Fibroblast of skin of left biceps (primary cell): ENCODE measurements around the gene RBM10.

Experiments
- DNase-seq, 2 experiments: peaks; one replicate each; pipeline ENCODE4 v3.0.0-alpha.2; 2013; ENCODE audit warnings: low read depth in 2 of 2

The RBM10 gene

DNA sequence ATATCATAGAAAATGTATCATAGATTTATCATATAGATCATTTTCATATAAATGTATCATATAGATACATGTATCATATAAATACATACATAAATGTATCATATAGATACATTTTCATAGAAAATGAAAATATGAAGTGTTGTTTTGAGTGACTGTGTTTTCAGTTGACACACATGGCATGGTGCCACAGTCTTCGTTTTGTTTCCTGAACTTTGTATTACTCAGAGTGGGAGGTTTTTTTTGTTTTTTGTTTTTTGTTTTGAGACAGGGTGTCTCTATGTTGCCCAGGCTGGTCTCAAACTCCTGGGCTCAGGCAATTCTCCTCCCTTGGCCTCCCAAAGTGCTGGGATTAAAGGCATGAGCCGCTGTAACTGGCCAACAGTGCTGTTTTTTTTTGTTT lies 3.9 kb downstream of the RBM10 start:
- DNase-seq, result no peak

GRCh38 chrX:47151435-47151834 lies 6.4 kb downstream of the RBM10 start:
- DNase-seq, result no peak

- no peak for DNase-seq
These were observed 11.8 kb downstream of the RBM10 start for GRCh38 chrX:47156611-47157520.

DNA sequence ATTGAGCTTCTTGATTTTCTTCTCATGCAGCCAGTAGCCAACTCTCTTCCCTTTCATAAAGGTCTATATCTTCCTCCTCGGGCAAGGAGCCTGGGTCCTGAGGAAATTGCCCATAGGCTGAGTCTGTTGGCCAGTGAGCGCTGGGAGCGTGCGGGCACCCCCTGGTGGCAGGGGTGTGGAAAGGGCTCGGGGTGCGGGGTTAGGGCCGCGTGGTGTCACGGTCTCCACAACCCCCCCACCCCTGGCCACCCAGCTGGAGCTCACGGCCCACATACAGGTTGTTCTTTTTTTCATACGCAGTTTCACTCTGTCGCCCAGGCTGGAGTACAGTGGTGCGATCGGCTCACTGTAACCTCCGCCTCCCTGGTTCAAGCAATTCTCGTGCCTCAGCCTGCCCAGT lies 13.1 kb downstream of the RBM10 start:
- DNase-seq, result no peak

DNA sequence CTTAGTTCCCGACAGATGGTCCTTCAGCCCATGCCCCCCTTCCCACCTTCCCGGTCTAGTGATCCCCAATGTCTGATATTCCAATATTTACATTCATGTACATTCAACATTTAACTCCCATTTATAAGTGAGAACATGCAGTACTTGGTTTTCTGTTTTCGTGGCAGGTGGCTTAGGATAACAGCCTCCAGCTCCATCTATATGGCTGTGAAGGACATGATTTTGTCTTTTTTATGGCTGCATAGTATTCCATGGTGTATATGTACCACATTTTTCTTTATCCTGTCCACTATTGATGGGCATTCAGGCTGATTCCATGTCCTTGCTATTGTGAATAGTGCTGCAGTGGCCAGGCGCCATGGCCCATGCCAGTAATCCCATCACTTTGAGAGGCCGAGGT lies 13.8 kb downstream of the RBM10 start:
- DNase-seq, result no peak

- no peak for DNase-seq
These were observed 15.8 kb downstream of the RBM10 start for GRCh38 chrX:47160781-47161180.

DNA sequence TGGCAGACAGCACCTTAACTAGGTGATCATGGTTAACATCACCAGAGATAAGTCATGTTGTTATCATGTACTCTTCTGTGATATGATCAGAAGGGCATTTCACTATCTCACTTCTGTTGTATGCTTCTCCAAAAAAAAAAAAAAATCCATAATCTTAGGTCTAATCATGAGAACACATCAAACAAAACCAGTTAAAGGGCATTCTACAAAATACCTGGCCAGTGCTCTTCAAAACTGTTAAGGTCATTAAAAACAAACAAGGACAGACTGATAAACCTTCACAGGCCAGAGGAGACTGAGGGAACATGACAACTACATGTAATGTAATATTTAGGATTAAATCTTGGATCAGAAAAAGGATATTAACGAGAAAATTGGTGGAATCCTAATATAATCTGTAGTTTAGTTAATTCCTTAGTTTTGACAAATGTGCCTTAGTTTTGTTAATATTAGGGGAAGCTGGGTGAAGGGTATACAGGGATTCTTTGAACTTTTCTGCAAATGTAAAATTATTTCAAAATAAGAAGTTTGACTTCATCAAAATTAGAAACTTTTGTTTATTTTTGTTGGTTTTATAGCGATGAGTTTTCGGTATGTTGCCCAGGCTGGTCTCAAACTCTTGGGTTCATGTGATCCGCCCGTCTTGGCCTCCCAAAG lies 18.0 kb downstream of the RBM10 start:
- DNase-seq, result no peak

GRCh38 chrX:47164420-47164819 lies 19.4 kb downstream of the RBM10 start:
- DNase-seq, result no peak

- no peak for DNase-seq
These were observed 21.1 kb downstream of the RBM10 start for GRCh38 chrX:47166126-47166525.

DNA sequence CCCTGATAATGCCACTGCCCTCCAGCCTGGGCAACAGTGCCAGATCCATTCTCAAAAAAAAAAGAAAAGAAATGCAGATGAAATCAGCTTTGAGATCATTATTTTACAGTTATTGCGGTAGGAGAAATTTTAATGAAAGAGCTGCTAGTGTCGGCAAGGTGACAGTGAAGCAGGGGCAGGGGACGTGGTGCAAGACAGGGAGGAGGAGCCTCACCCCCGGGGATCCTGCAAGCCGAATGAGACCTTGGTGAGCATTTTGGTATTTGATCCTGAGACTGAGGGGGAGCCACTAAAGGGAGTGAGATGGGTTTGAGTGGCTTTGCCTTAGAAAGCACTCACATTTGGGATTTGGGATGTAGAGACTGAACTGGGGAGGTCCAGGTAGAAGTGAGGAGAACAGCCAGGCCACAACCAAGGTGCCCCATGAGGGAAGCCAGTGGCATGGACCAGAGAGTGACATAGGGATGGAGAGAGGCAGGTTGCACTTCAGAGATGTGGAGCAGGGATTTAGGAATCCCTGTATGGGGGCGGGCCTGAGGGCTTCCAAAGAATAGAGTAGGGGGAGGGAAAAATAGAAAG lies 23.6 kb downstream of the RBM10 start:
- no peak for DNase-seq

GRCh38 chrX:47169273-47169672 lies 24.3 kb downstream of the RBM10 start:
- no peak for DNase-seq

DNA sequence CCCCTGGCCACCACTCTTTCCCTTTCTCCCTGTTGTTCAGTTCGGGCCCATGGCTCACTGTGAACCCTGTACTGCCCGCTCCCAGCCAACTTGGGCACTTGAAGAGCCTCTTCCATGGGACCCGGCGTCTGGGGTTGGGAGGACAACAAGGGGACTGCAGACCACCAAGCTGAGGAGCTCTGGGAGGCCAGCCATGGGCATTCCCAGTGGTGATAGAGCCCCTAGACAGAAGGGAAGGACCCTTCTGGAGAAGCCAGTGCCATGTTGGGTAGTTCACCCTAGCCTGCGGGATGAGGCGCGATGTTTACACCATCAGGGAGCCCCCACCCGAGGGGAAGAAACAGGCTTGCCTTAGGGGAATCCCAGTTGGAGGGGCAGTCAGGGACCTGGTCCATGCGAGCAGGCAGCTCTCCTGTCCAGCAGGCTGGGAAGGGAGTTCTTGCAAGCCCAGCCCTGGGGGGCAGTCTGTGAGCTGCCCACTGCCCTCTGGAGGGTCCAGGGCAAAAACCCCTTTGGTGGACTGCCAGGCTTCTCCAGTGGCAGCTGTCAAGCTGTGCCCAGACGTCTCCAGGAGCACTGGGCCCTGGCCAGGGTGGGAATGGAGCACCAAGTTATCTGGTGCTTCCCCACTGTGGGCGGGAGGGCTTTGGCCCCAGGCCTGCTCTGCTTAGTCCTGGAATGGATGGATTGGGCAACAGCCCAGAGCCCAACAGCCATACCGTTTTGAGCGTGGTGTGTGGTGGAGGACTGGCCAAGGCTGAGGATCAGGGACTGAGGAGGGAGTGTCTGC lies 24.9 kb downstream of the RBM10 start:
- no peak for DNase-seq

DNA sequence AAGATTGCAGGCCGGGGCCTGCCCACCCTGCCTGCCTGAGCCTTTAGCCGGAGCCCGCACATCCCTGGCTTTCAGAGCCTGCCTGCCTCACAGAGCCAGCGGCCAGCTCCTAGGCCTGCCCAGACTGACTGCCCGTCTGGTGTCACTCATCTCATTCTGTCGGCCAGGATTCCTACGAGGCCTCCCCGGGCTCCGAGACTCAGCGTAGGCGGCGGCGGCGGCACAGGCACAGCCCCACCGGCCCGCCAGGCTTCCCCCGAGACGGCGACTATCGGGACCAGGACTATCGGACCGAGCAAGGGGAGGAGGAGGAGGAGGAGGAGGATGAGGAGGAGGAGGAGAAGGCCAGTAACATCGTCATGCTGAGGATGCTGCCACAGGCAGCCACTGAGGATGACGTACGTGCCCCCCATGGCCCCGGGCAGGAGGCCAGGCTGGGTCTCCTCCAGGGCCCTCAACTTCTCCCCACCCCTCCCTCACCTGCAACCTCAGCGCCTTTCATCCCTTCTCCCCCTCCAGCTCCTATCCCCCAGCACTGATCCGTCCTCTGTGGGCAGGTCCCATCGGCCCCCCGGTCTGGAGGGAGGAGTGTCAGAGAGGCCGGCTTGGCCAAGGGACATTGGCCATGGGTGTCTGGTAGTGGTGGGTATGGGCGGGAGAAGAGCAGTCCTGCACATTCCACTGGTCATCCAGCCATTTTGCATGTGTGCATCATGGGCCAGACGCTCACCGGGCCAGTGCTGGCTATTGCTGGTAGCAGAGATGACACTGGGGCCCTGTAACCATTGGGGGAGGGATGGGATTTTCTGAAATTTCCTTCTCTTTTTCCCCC lies 26.1 kb downstream of the RBM10 start:
- no peak for DNase-seq

- DNase-seq, result no peak
These were observed 27.0 kb downstream of the RBM10 start for GRCh38 chrX:47171996-47172395.

DNA sequence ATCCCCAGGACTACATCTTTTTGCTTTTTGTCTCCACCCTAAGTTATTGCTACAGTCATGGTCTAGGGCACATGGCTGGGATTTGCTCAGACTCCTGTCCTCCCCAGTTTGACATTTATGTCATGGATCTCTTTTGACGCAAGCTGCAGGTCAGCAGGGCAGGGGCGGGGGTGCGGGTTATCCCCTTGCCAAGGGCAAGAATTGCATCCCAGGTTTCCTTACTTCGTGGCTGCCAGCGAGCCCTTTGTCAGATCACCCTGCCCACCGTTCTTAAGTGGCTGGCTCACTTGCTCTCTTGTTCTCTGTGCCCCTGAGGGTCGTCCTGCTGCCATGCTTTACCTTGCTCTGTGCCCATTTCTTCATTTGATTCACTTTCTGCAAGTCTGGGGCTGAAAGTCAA lies 27.5 kb downstream of the RBM10 start:
- DNase-seq, result no peak

DNA sequence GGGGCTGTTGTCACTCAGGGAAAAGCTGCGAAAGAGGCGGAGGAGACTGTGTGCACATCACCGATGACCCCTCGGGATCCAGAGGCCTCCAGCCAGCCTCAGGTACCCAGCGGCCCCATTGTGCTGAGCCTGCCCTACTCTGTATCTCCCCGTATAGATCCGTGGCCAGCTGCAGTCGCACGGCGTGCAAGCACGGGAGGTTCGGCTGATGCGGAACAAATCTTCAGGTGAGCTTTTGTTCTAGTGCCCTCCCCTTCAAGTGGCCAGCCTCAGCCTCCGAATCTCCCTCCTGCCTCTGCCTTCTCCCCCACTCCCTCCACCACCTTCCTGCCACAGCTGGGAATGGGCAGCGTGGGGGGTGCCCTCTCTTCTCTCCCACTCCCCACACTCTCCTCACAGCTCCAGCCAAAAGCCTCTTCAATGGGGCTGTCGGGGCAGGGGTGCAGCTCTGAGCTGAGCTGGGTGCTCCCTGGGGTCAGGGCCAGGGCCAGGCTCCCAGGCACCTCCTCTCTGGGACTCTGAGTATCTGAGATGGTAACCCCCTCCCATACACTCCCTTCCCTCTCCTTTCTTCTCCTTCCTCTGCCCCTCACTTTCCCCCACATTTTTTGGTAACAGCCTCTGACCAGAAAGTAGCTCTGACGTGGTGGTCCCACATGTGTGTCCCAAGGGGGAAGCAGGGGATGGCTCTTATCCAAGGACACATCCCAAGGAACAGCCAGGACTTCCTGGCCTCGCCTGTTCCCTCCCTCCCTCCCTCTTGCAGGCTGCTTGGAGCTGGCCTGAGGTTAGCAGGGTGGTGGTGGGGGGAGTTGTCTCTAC lies 28.2 kb downstream of the RBM10 start:
- DNase-seq, result no peak

- no peak for DNase-seq
These were observed 29.4 kb downstream of the RBM10 start for GRCh38 chrX:47174376-47174775.

GRCh38 chrX:47174846-47175587 lies 30.0 kb downstream of the RBM10 start:
- DNase-seq, result no peak

DNA sequence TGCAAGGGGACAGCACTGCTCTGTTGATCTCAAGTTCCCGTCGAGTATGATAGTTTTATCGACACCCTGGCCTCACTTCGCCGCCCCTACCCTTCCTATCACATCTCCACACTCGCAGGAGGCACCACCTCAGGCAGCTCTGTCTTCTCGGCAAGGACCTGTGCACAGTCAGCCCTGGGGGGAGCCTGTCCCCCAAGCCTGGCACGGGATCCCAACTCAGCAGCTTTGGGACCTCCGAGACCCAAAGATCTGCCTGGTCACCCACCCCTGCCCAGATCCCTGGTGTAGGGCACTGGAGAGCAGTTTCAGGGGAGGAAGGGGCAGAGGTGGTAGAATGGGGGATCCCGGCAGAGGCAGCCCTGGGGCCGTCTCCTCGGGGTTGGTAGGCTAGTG lies 30.6 kb downstream of the RBM10 start:
- no peak for DNase-seq
